HG02884 (cell line): ENCODE data around the gene BAG1.

Source experiments
- ATAC-seq: cut with Tn5 transposase; IDR thresholded peaks from one replicate; pipeline ENCODE4 v1.9.1; 2021; ENCODE audit warnings: mild to moderate bottlenecking, moderate library complexity; ENCODE audit not compliant: unreplicated experiment

BAG1 gene

DNA sequence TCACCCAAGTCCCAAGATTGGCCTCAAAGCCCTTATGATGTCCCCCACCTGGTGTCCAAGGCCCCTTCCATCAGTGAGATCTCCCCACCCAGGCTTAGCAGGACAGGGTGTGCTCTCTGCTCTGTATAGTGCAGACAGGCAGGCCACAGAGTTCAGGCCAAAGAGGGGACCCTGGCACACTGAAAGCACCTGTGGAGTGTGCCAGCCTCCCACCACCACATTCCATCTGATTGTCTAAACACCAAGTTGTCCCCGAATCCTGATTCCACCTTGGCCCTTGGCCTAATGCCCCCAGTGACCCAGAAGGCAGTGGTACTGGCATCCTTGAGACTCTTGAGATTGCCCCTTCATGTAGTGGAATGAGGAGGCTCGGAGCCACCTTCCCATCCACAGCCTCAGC, 19.2 kb downstream of the BAG1 start:
- no peak for ATAC-seq

DNA sequence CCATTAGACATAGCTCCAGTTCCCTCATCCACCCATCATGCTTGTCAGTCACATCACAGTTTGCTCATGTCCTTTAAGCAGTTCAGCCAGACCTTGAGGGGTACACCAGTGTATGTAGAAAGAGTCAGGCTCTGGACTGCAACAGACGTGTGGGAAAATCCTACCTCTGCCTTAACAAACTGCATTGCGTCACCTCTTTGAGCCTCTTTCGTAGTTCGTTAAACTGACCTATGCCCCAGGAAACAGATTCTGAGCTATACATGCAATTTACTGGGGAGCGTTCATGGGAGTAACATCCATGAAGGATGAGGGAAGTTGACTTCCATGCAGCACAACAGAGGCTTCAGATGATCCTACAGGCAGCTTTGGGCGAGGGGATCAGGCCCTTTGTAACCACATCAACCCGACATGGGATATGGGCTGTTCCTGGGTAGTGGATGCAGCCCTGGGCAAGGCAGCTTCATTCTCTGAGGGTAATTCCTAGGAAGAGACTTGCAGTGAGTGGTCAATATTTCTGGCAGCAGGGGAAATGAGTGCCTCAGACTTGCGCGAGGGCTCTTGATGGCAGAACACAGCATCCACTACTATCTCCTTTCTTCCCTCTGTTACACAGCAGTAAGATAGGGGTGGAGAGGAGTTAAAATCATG, 20.2 kb downstream of the BAG1 start:
- ATAC-seq = no peak

- ATAC-seq = no peak
These were observed 21.8 kb downstream of the BAG1 start for GRCh38 chr9:33242609-33243134.

- ATAC-seq = no peak
These were observed 23.2 kb downstream of the BAG1 start for GRCh38 chr9:33241298-33241697.

DNA sequence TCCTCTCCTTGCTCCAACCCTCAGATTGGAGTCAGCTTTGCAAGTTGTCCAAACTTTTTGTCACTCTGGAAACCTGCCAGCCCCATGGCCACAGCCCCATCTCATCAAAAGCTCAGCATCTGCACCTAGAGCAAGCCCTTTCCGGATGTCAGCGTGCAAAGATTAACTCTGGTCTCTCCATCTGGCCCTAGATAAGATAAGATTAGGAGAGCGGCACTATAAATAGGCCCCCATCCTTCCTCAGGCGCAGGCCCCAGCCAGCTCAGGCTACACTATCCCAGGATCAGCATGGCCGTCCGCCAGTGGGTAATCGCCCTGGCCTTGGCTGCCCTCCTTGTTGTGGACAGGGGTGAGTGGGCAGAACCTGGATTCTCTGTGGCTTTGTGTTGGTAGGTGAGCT, 24.6 kb downstream of the BAG1 start, which contains the start of gene SPINK4:
Gene SPINK4, plus strand, starts transcription at position 247 of the 400 bp plus-strand sequence. Its CDS starts 42 bp downstream, at position 289.
- ATAC-seq = no peak

GRCh38 chr9:33236571-33236970, 27.9 kb downstream of the BAG1 start:
- no peak for ATAC-seq

DNA sequence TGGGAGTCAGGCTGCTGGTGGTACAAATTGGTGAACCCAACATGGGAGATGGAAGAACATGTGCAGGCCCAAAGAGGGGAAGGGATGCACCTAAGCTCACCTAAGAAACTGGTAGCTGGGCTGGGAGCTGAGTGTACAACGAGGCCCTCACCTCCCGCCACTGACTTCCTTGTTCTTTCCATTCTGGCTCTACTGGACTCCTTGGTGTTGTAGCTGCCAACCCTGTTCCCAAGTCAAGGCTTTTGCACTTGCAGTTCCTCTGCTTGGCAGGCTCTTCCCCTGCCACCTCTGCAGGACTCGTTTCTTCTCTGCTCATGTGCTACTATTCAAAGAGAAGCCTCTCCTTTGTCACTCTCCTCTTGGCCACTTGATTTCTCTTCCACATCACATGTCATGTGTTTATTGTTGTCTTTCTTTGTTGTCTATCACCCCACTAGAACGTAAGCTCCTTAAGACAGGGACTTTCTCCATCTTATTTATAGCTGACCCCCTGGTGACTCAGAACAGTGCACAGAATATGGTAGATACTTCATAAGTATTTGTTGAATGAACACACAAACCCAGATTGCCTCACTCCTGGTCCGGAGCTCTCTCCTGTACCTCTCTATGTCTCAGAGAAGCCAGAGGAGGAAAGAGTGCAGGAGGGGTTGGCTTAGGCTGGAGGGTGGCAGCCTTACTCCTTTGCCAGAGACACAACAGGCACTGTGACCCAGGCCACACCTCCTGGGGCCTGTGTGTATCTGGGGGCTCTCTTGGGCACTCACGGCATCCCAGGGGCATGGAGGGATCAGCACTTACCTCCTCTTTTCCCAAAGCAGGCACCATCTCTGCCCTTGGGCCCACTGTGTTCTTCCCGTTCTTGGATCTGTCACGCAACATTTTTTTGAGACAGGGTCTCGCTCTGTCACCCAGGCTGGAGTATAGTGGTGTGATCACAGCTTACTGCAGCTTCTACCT, 29.7 kb downstream of the BAG1 start:
- ATAC-seq = no peak

DNA sequence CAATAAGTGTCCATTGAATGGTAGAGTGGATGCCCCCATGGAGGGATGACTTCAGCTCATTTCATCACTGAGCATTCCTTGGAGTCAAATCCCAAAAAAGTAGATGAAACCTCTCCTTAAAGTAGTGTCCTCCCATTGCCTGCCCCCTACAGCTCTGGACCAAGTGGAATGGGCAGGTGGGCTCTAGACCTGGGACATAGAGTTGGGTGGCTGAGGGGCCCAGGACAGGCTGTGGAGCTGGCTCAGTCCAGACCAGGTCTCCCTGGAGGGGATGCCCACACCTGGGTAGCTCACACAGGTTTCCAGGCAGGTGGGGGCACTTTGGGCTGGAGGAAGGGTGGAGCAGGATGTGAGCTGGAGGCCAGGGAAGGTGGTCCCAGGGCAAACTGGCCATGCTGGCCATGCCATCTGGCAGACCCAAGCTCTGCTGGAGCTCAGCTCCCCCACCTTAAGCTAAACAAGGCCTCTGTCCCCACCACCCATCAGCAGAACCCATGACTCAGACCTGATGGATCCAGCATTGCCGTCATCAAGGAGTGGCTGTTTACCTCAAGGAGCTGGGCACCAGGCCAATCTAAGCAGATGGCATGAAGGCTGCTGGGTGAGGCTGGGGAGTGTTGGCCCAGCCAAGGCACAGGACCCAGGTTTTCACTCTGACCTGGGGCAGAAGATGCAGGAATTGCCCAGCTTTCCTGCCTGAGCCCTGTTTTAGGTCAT, 30.7 kb downstream of the BAG1 start:
- no peak for ATAC-seq

DNA sequence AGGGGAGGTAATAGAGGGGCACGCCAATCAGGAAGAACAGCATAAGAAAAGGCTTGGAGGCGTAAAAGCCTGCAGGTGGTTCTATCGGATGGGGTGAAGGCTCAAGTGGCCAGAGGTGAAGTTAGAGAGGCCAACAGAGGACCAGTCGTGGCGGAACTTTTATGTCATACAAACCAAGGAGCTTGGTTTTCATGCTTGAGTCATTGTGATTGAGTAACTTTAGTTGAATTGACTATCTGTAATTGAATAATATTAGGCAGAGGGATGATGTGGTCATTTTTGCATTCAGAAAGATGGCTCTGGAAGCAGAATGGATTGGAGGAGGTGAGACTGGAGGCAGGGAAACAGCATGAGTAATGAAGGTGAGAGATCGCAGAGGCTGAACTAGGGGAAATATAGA, 31.7 kb downstream of the BAG1 start:
- ATAC-seq = no peak

DNA sequence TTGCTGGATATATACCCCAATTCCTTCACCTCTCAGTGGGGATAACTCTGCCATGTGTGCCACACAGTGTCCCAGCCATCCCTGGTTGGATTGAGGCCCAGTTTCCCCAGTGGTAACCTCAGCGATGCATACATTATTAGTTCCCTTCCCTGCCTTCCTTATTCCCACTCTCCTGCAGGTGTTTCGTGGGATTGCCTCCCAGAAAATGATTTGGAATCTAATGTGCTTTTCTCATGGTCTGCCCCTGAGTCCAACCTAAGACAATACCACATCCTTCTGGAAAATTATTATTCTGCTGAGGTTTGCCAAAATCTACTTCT, 32.9 kb downstream of the BAG1 start:
- no peak for ATAC-seq

DNA sequence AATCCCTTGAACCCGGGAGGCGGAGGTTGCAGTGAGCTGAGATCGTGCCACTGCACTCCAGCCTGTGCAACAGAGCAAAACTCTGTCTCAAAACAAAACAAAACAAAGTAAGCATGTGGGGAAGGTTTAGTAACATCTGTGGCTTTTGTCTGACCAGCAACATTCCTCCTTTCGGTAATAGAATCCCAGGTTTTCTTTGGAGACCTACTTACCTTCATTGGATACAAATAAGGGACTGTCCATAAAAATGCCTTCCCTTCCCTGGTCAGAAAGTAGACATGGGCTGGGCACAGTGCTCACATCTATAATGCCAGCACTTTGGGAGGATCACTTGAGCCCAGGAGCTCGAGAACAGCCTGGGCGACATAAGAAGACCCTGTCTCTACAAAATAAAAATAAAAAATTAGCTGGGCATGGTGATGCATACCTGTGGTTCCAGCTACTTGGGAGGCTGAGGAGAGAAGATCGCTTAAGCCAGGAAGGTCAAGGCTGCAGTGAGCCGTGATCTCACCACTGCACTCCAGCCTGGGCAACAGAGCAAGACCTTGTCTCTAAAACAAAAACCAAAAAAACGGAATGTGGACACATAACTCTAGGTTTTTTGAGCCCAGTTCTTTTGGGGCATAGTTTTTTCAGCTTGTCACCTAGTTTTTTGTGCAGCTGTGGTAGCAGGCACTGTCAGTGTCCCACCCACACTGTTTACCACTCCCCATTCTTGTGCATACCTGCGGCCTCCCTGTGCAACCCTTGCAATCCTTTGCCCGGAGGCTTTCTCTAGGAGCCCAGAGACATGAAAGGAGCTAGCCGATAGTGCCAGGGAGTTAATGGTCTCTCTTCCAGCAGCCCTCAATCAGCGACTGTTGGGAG, 33.5 kb downstream of the BAG1 start:
- no peak for ATAC-seq

GRCh38 chr9:33229359-33230114, 35.0 kb downstream of the BAG1 start:
- no peak for ATAC-seq

- no peak for ATAC-seq
These were observed 35.9 kb downstream of the BAG1 start for GRCh38 chr9:33228606-33229005.

DNA sequence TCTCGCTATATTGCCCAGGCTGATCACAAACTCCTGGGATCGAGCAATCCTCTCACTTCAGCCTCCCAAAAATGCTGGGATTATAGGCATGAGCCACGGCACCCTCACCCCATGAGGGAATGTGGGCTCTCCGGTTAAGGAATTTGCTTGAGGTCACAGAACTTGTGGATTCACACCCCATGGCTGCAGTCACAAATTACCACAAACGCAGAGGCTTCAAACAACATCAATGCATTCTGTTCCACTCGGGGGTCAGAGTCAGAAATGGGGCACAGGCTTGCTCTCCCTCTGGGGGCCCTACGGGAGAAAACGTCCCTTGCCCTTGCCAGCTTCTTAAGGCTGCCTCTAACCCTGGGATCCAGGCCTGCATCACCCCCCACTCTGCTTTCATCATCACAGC, 36.8 kb downstream of the BAG1 start:
- ATAC-seq = no peak

- peak; percentile 62 for ATAC-seq
These were observed 37.5 kb downstream of the BAG1 start for GRCh38 chr9:33227008-33227398.

GRCh38 chr9:33225319-33226147, 39.0 kb downstream of the BAG1 start:
- no peak for ATAC-seq

- ATAC-seq = no peak
These were observed 40.8 kb downstream of the BAG1 start for GRCh38 chr9:33223696-33224095.

DNA sequence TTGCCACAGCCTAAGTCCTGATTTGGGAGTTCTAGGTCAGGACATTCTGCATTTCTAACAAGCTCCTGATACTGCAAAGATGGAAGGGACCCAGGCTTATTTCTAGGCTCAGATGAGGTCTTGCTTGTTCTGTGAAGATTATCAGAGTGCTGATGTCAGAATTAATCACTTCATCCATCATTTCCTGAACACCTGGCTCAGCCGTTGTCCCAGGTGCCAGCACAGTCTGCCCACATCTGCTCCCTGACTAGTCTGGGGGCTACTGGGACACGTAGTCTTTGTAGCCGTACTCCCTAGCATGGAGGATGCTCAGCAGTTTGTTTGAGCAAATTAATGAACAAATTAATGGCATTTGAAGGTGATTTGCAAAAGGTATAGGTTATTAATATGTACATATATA, 42.5 kb downstream of the BAG1 start:
- ATAC-seq = no peak

GRCh38 chr9:33221568-33221884, 43.0 kb downstream of the BAG1 start:
- ATAC-seq = no peak
